HG03025 (cell line): Measurements from ENCODE around the gene CXCL1.

Source experiments
- ATAC-seq: cut with Tn5 transposase; IDR thresholded peaks from one replicate; pipeline ENCODE4 v1.9.1; 2021; ENCODE audit warnings: mild to moderate bottlenecking, moderate library complexity; ENCODE audit not compliant: unreplicated experiment, low FRiP score

CXCL1 gene

DNA sequence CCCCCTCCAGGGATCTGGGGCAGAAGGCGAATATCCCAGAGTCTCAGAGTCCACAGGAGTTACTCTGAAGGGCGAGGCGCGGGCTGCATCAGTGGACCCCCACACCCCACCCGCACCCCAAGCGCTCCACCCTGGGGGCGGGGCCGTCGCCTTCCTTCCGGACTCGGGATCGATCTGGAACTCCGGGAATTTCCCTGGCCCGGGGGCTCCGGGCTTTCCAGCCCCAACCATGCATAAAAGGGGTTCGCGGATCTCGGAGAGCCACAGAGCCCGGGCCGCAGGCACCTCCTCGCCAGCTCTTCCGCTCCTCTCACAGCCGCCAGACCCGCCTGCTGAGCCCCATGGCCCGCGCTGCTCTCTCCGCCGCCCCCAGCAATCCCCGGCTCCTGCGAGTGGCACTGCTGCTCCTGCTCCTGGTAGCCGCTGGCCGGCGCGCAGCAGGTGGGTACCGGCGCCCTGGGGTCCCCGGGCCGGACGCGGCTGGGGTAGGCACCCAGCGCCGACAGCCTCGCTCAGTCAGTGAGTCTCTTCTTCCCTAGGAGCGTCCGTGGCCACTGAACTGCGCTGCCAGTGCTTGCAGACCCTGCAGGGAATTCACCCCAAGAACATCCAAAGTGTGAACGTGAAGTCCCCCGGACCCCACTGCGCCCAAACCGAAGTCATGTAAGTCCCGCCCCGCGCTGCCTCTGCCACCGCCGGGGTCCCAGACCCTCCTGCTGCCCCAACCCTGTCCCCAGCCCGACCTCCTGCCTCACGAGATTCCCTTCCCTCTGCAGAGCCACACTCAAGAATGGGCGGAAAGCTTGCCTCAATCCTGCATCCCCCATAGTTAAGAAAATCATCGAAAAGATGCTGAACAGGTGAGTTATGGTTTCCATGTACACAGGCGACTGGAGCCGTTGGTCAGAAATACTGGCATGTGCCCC lies at the start of gene CXCL1:
TSS of gene CXCL1 (plus strand) at position 264 of the 926 bp plus-strand sequence. CDS start at position 342, 78 bp downstream.
- ATAC-seq: no peak

- no peak for ATAC-seq
Measured at GRCh38 chr4:73821325-73821724, 47.9 kb upstream of the CXCL1 start.

DNA sequence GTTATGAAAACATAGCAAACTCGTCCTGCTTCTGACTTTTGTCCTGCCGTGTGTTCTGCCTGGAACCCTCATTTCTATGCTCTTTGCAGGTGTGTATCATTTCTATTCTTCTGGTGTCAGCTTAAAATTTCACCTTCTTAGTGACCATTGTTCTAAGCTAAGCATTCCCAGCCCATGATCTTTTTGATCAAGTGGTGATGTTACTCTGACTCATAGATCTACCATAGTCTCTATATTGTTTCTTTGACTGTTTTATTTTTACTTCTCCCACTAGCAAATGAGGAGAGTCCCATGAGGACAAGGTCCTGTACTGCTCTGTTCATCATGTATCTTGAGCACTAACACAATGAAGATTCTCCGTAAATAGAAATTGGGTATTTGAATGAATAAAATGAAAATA lies 46.8 kb upstream of the CXCL1 start:
- no peak for ATAC-seq

GRCh38 chr4:73822812-73823504 lies 46.2 kb upstream of the CXCL1 start:
- no peak for ATAC-seq

GRCh38 chr4:73823760-73824159 lies 45.4 kb upstream of the CXCL1 start:
- no peak for ATAC-seq

DNA sequence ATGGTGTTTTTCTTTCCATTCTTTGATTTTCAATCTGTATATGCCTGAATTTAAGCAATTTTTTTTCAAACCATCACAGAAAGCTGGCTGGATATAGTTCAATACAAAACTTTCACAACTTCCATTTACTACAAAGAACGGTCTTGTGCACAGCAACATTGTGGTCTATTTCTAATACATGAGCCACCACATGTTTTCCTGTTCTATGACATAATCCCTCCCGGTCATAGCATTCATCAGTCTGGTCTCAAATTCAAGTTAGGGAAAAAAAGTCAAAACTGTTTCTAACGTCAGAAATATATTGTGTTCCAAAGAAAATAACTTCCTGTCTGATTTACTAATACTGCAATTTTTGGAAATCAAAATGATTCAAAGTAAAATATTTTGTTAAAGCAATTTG lies 40.2 kb upstream of the CXCL1 start:
- ATAC-seq: no peak

DNA sequence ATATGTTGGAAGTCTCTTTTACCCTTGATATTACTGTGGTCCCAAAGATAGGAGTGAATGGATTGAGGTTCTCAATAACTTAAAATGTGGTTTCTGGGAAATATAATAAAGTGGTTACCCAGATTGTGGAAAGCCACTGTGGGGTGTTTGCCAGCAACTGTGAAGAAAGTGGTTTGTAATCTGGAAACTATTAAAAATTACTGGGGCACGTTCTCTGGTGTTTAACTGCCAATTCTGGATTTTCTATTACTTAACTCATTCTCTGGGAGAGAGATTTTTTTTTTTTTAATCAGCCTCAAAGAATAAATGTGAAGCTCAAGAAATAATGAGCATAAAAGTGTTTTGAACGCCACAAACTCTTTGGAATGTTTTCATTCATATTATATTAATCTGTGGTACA lies 37.6 kb upstream of the CXCL1 start:
- ATAC-seq: no peak

- no peak for ATAC-seq
Measured at GRCh38 chr4:73832651-73833237, 36.4 kb upstream of the CXCL1 start.

DNA sequence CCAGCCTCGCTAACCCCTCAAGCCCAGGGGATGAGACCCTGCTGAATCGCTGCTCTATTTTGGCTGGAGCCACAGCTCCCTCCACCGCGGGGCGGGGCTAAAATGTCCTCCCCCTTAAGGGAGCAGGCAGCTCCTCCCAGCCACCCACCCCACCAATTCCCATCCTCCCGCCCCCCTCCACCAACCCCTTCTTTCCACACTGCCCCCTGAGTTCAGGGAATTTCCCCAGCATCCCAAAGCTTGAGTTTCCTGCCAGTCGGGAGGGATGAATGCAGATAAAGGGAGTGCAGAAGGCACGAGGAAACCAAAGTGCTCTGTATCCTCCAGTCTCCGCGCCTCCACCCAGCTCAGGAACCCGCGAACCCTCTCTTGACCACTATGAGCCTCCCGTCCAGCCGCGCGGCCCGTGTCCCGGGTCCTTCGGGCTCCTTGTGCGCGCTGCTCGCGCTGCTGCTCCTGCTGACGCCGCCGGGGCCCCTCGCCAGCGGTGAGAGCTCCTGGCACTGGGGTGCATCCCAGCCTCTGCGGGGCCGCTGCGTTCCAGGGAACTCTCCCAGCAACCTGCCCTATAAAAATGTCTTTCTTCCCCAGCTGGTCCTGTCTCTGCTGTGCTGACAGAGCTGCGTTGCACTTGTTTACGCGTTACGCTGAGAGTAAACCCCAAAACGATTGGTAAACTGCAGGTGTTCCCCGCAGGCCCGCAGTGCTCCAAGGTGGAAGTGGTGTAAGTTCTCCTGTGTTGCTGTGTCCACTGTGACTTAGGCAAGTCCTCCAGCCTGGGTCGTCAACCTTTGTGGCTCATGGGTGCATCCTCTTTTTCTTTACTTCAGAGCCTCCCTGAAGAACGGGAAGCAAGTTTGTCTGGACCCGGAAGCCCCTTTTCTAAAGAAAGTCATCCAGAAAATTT lies 32.6 kb upstream of the CXCL1 start, which contains the start of gene CXCL6:
TSS of gene CXCL6 (plus strand) at position 306 of the 907 bp plus-strand sequence. CDS start at position 379, 73 bp downstream.
- ATAC-seq: no peak

GRCh38 chr4:73839071-73839470 lies 30.1 kb upstream of the CXCL1 start:
- ATAC-seq: no peak

GRCh38 chr4:73839715-73840114 lies 29.5 kb upstream of the CXCL1 start:
- ATAC-seq: no peak

DNA sequence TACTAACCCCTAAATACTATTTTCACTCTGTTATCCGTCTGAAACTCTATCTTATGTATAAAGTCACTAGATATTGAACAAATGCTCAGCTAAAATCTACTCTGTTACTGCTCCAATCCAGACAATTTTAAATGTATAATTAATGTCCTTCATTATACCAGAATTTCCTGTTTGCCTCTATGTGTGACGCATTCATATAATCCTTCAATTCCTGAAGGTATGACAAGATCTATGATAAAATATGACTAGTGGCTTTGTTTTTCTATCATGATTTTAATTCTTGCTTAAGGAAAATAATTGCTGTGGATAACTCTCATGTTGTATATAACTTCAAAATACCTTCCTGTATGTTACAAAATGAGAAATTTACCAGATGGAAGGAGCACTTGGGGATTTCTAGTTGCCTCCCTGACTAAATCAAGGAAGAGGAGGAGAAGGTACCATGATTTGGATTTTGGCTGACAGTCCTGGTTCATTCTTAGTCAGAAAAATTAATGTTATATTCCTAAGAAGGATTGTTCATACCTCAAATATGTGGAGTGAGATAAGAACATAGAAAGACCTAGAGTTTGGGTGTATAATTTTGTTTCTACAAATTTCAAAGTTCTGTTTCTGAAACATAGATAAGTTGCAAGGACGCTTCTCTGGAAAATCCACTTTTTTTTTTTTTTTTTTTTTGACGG lies 27.8 kb upstream of the CXCL1 start:
- no peak for ATAC-seq

DNA sequence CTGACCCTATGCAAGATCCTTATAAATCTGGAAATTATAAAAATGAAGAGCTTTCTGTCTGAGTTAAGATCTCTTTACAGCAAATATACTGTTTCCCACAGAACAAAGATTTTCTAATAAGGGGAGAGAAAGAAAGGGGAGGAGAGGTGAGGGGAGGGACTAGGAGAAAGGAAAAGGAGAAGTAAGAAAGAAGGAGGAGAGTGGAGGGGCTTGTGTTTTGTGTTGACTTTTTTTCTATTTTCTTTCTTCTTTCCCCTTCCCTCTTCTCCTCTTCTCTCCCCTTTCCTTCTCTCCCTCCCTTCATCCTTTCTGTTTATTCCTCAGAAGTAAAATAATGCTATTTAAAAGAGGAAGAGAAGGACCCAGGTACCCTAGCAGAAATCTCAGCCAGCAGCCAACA lies 26.5 kb upstream of the CXCL1 start:
- ATAC-seq: no peak

- ATAC-seq: no peak
Measured at GRCh38 chr4:73843369-73843768, 25.8 kb upstream of the CXCL1 start.

DNA sequence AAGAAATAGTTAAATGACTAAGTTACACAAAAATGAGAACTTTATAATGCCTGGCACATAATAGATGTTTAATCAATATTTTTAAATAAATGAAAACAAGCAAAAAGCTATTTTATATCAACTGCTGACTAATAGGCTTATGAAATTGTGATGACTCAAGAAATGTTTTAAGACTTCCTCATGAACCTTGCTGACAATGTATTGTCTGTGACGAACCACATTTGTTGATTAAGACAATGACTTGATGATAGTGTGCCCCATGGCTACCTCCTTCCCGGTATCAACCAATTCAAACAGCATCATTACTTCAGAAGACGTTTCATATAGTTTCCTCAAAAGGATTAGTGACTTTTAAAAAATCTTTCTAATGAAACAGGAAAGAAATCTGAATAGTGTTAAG lies 24.8 kb upstream of the CXCL1 start:
- ATAC-seq: no peak

- ATAC-seq: no peak
Measured at GRCh38 chr4:73844806-73845205, 24.4 kb upstream of the CXCL1 start.

- ATAC-seq: no peak
Measured at GRCh38 chr4:73847526-73848182, 21.5 kb upstream of the CXCL1 start.

DNA sequence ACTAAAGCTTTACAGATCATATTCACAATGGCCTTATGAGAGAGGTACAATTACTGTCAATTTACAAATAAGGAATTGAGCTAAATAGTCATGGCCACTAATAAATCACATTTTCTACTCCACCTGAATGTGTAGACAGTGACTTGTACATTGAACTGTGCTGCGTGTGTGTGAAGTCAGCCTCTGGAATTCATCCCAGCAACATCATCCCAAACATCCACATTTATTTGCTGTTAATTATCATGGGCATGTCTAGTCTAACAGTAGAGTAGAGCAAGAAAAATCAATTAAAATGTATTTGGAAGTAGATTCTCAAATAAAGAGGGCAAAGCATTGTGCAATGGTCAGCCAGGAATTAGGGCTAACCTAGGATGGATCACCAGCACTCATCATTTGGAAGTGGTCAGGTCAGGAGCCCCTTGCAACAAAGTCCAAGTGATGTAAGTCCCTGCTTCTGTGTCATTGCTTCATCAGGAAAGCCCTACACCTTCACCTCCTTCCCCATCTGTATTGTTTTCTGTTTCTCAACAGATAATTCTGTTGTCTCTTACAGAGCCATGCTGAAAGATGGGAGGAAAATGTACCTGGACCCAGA lies 20.9 kb upstream of the CXCL1 start:
- no peak for ATAC-seq
